GM20000 (cell line): ENCODE data around the gene EPHA3.

Experiments used
- DNase-seq: peaks from one replicate; pipeline ENCODE4 v3.0.0; 2012; ENCODE audit warnings: low spot score
- CTCF ChIP-seq: IDR thresholded peaks from 2 replicates; pipeline ENCODE4 v1.5.1; 2012; ENCODE audit warnings: mild to moderate bottlenecking, control low read depth; ENCODE audit errors: extremely low read depth, missing control alignments

Gene EPHA3

GRCh38 chr3:89227218-89227617 is 119.8 kb downstream of the EPHA3 start:
- DNase-seq = no peak
- TF ChIP-seq CTCF = no peak

GRCh38 chr3:89227634-89228033 is 120.2 kb downstream of the EPHA3 start:
- TF ChIP-seq CTCF = no peak
- DNase-seq = no peak

- no peak for TF ChIP-seq CTCF
- DNase-seq = no peak
Measured at GRCh38 chr3:89232155-89232554, 124.7 kb downstream of the EPHA3 start.

GRCh38 chr3:89234620-89235019 is 127.2 kb downstream of the EPHA3 start:
- TF ChIP-seq CTCF = no peak
- DNase-seq = no peak

- no peak for DNase-seq
- no peak for TF ChIP-seq CTCF
Measured at GRCh38 chr3:89238846-89239245, 131.4 kb downstream of the EPHA3 start.

GRCh38 chr3:89239774-89240173 is 132.4 kb downstream of the EPHA3 start:
- no peak for TF ChIP-seq CTCF

GRCh38 chr3:89245612-89246011 is 138.2 kb downstream of the EPHA3 start:
- no peak for DNase-seq
- no peak for TF ChIP-seq CTCF

More at GRCh38 chr3:89239774-89240173, 132.4 kb downstream of the EPHA3 start:
- DNase-seq = no peak
